H1 (cell line): ENCODE results near the gene CCP110. TPM values are rescaled to one million over a fixed set of nuclear protein-coding genes. Genes with fewer than 3 reads are reported as not detected.

Experiments used
- CTCF ChIA-PET: fragments of 300-600 bp; sonication (Branson Sonifier 250); formaldehyde crosslinking; loops from one replicate; lab custom pipeline; 2021; ENCODE audit not compliant: partially characterized antibody; lab: Charles Lee
- POLR2A ChIA-PET: fragments of 300-600 bp; sonication (Branson Sonifier 250); formaldehyde crosslinking; loops from one replicate; lab custom pipeline; 2021; ENCODE audit warnings: inconsistent platforms; ENCODE audit not compliant: partially characterized antibody; lab: Charles Lee
- DNase-seq, 2 experiments: peaks; one replicate each; pipeline versions ENCODE4 v3.0.0 to v3.0.0-alpha.2; 2010 to 2022; ENCODE audit warnings: low spot score in 2 of 2, low read depth in 1 of 2, mixed read lengths in 1 of 2
- FAIRE-seq: peaks from 2 replicates; lab custom pipeline; 2011; peaks lifted over from hg19 to GRCh38; lab: Jason Lieb, UNC
- H2AFZ ChIP-seq: 2 replicates; pipeline ENCODE4 v1.8.1; 2012; ENCODE audit warnings: low read length, inconsistent platforms
- H2AK5ac ChIP-seq: 2 replicates; pipeline ENCODE4 v1.6.1; 2013; ENCODE audit warnings: low read depth, low read length
- H2BK120ac ChIP-seq: replicated peaks from 2 replicates; pipeline ENCODE3; 2013; ENCODE audit warnings: low read depth, low read length, inconsistent platforms
- H2BK12ac ChIP-seq: 2 replicates; pipeline ENCODE4 v1.6.1; 2013; ENCODE audit warnings: low read depth, low read length
- H2BK15ac ChIP-seq: 2 replicates; pipeline ENCODE4 v1.6.1; 2013; ENCODE audit warnings: low read length
- H2BK20ac ChIP-seq: 2 replicates; pipeline ENCODE4 v1.6.1; 2013; ENCODE audit warnings: low read length
- H2BK5ac ChIP-seq: 2 replicates; pipeline ENCODE4 v1.6.1; 2013; ENCODE audit warnings: low read depth, low read length
- H3K14ac ChIP-seq: 2 replicates; pipeline ENCODE4 v1.6.1; 2013; ENCODE audit warnings: inconsistent platforms; ENCODE audit not compliant: insufficient read length
- H3K18ac ChIP-seq: 2 replicates; pipeline ENCODE4 v1.6.1; 2013; ENCODE audit warnings: low read length; ENCODE audit errors: extremely low read depth
- H3K23ac ChIP-seq: 2 replicates; pipeline ENCODE4 v1.6.1; 2013; ENCODE audit warnings: inconsistent platforms; ENCODE audit not compliant: insufficient read length
- H3K23me2 ChIP-seq: 2 replicates; pipeline ENCODE4 v1.6.1; 2013; ENCODE audit warnings: low read depth, low read length
- H3K27ac ChIP-seq: 2 replicates; pipeline ENCODE4 v1.6.1; 2011; ENCODE audit warnings: low read depth, low read length, inconsistent platforms
- H3K27me3 ChIP-seq, 4 experiments: replicated peaks in 1 of 4; 1 replicate in 1 of 4; 2 replicates in 3 of 4; pipeline versions ENCODE4 v1.6.1 to v1.8.1; 2011 to 2013; ENCODE audit warnings: low read length in 3 of 4, mild to moderate bottlenecking in 3 of 4, inconsistent platforms in 2 of 4, mixed read lengths in 2 of 4, moderate library complexity in 1 of 4; ENCODE audit not compliant: control insufficient read depth in 3 of 4, insufficient read depth in 3 of 4; ENCODE audit errors: extremely low read depth in 1 of 4
- H3K36me3 ChIP-seq, 4 experiments: 2 replicates each; pipeline versions ENCODE4 v1.6.1 to v1.8.1; 2011 to 2013; ENCODE audit warnings: mild to moderate bottlenecking in 4 of 4, low read length in 3 of 4, moderate library complexity in 2 of 4, control low read depth in 1 of 4, inconsistent platforms in 1 of 4; ENCODE audit not compliant: insufficient read depth in 4 of 4, control insufficient read depth in 2 of 4
- H3K4ac ChIP-seq: replicated peaks from 2 replicates; pipeline ENCODE3; 2013; ENCODE audit warnings: low read length, low read depth, mixed read lengths, inconsistent platforms; ENCODE audit not compliant: insufficient read length
- H3K4me1 ChIP-seq, 4 experiments: replicated peaks in 1 of 4; 1 replicate in 1 of 4; 2 replicates in 3 of 4; pipeline versions ENCODE4 v1.6.1 to v1.8.1; 2011 to 2013; ENCODE audit warnings: low read length in 3 of 4, inconsistent platforms in 2 of 4, mixed read lengths in 1 of 4; ENCODE audit not compliant: insufficient read depth in 4 of 4, control insufficient read depth in 3 of 4
- H3K4me2 ChIP-seq, 2 experiments: 2 replicates each; pipeline versions ENCODE4 v1.6.1 to v1.8.1; 2011 to 2013; ENCODE audit warnings: low read depth in 2 of 2, low read length in 2 of 2, control low read depth in 1 of 2, inconsistent platforms in 1 of 2, mild to moderate bottlenecking in 1 of 2; ENCODE audit not compliant: insufficient read depth in 1 of 2
- H3K4me3 ChIP-seq, 4 experiments: fragments of 200-600, 300-600 bp in 1 of 4; sonication (generic), shearing (Covaris generic), sonication (Bioruptor Twin) in 1 of 4; 2 replicates each; pipeline versions ENCODE4 v1.5.1 to v1.8.1; 2011 to 2016; ENCODE audit warnings: low read length in 4 of 4, low read depth in 3 of 4, control low read depth in 2 of 4, inconsistent platforms in 2 of 4, mild to moderate bottlenecking in 2 of 4, mixed read lengths in 1 of 4, moderate library complexity in 1 of 4; ENCODE audit not compliant: insufficient read depth in 2 of 4; ENCODE audit errors: extremely low read depth in 1 of 4
- H3K56ac ChIP-seq: replicated peaks from 2 replicates; pipeline ENCODE3; 2013; ENCODE audit warnings: low read depth, mild to moderate bottlenecking, mixed read lengths, low read length, inconsistent platforms; ENCODE audit not compliant: insufficient read length
- H3K79me1 ChIP-seq: 2 replicates; pipeline ENCODE4 v1.6.1; 2013; ENCODE audit warnings: low read depth, low read length, control low read depth
- H3K79me2 ChIP-seq, 2 experiments: 2 replicates each; pipeline versions ENCODE4 v1.6.1 to v1.8.1; 2012 to 2013; ENCODE audit warnings: low read length in 2 of 2, mild to moderate bottlenecking in 2 of 2, inconsistent platforms in 1 of 2; ENCODE audit not compliant: insufficient read depth in 2 of 2, control insufficient read depth in 1 of 2
- H3K9ac ChIP-seq, 4 experiments: replicated peaks in 1 of 4; 1 replicate in 1 of 4; 2 replicates in 3 of 4; pipeline versions ENCODE4 v1.6.1 to v1.8.1; 2011 to 2013; ENCODE audit warnings: low read depth in 3 of 4, low read length in 3 of 4, control low read depth in 2 of 4, mild to moderate bottlenecking in 2 of 4, moderate library complexity in 2 of 4, inconsistent platforms in 1 of 4; ENCODE audit errors: extremely low read depth in 1 of 4
- H3K9me3 ChIP-seq, 2 experiments: 2 replicates each; pipeline versions ENCODE4 v1.6.1 to v1.8.1; 2012 to 2013; ENCODE audit warnings: mild to moderate bottlenecking in 2 of 2, moderate library complexity in 2 of 2, control low read depth in 1 of 2, inconsistent platforms in 1 of 2, low read depth in 1 of 2, low read length in 1 of 2, mixed read lengths in 1 of 2; ENCODE audit not compliant: insufficient read depth in 2 of 2
- H4K20me1 ChIP-seq, 2 experiments: replicated peaks in 1 of 2; 2 replicates each; pipeline versions ENCODE3 to v1.8.1; 2011 to 2013; ENCODE audit warnings: inconsistent platforms in 2 of 2, low read length in 2 of 2, mild to moderate bottlenecking in 1 of 2; ENCODE audit not compliant: insufficient read depth in 2 of 2, control insufficient read depth in 1 of 2
- H4K5ac ChIP-seq: 2 replicates; pipeline ENCODE4 v1.6.1; 2013; ENCODE audit warnings: low read length, low read depth, mixed read lengths, inconsistent platforms; ENCODE audit not compliant: insufficient read length
- H4K8ac ChIP-seq: 2 replicates; pipeline ENCODE4 v1.8.0; 2013; ENCODE audit warnings: mild to moderate bottlenecking, moderate library complexity, low read length, inconsistent platforms; ENCODE audit not compliant: insufficient read depth; ENCODE audit errors: extremely low read depth
- H4K91ac ChIP-seq: replicated peaks from 2 replicates; pipeline ENCODE3; 2013; ENCODE audit warnings: low read length, mixed read lengths, inconsistent platforms; ENCODE audit not compliant: insufficient read length
- ASH2L ChIP-seq: fragments of 200-600, 300-600 bp; sonication (generic); IDR thresholded peaks from one replicate; pipeline ENCODE4 v1.7.1; 2017; ENCODE audit warnings: low read length
- CBX5 ChIP-seq: fragments of 300-800, 300-1000 bp; sonication (generic); IDR thresholded peaks from 2 replicates; pipeline ENCODE4 v1.7.1; 2016; ENCODE audit warnings: antibody characterized with exemption, low read length, low read depth
- CREB1 ChIP-seq: IDR thresholded peaks from 2 replicates; pipeline ENCODE4 v1.6.1; 2012; ENCODE audit warnings: inconsistent platforms
- EGR1 ChIP-seq: IDR thresholded peaks from 2 replicates; pipeline ENCODE4 v1.6.1; 2011; ENCODE audit warnings: low read depth, low read length, borderline replicate concordance
- HDAC2 ChIP-seq, 2 experiments: fragments of 300-600 bp in 1 of 2; sonication (generic) in 1 of 2; IDR thresholded peaks; 2 replicates each; pipeline ENCODE4 v1.6.1; 2011 to 2012; ENCODE audit warnings: low read depth in 2 of 2, low read length in 2 of 2, mild to moderate bottlenecking in 2 of 2, moderate library complexity in 2 of 2, borderline replicate concordance in 1 of 2, inconsistent platforms in 1 of 2
- HDAC6 ChIP-seq: IDR thresholded peaks from one replicate; pipeline ENCODE4 v1.7.1; 2012; ENCODE audit warnings: low read depth, mild to moderate bottlenecking, inconsistent platforms, low read length, moderate library complexity
- JUN ChIP-seq: IDR thresholded peaks from 2 replicates; pipeline ENCODE4 v1.6.1; 2011; ENCODE audit warnings: low read depth, mild to moderate bottlenecking, improper control_type of control experiment, low read length
- KDM1A ChIP-seq: fragments of 200-600, 300-600 bp; sonication (generic); IDR thresholded peaks from 2 replicates; pipeline ENCODE4 v1.7.1; 2016; ENCODE audit warnings: mild to moderate bottlenecking, low read length, borderline replicate concordance
- KDM5A ChIP-seq: fragments of 200-600 bp; IDR thresholded peaks from 2 replicates; pipeline ENCODE4 v1.7.1; 2012; ENCODE audit warnings: mild to moderate bottlenecking, low read length, inconsistent platforms, mixed read lengths
- NRF1 ChIP-seq: IDR thresholded peaks from 2 replicates; pipeline ENCODE4 v1.6.1; 2011; ENCODE audit warnings: mild to moderate bottlenecking, low read depth, low read length, improper control_type of control experiment
- RAD21 ChIP-seq, 2 experiments: IDR thresholded peaks in 1 of 2; conservative IDR thresholded peaks in 1 of 2; 2 replicates each; pipeline ENCODE4 v1.6.1; 2011; ENCODE audit warnings: low read depth in 2 of 2, low read length in 2 of 2, improper control_type of control experiment in 1 of 2, inconsistent platforms in 1 of 2, mild to moderate bottlenecking in 1 of 2, moderate library complexity in 1 of 2
- RBBP5 ChIP-seq: IDR thresholded peaks from 2 replicates; pipeline ENCODE4 v1.7.1; 2012; ENCODE audit warnings: low read depth, mild to moderate bottlenecking, inconsistent platforms, low read length, moderate library complexity, borderline replicate concordance
- SIX5 ChIP-seq: IDR thresholded peaks from 2 replicates; pipeline ENCODE4 v1.6.1; 2011; ENCODE audit warnings: mild to moderate bottlenecking, low read depth, low read length
- SP2 ChIP-seq: IDR thresholded peaks from 2 replicates; pipeline ENCODE4 v1.6.1; 2012; ENCODE audit warnings: mild to moderate bottlenecking, low read length, inconsistent platforms
- YY1 ChIP-seq: IDR thresholded peaks from 2 replicates; pipeline ENCODE4 v1.6.1; 2011; ENCODE audit warnings: low read depth, mild to moderate bottlenecking, low read length
- ZNF274 ChIP-seq: IDR thresholded peaks from 2 replicates; pipeline ENCODE4 v1.7.0; 2012; ENCODE audit warnings: low read length, borderline replicate concordance; ENCODE audit errors: extremely low read depth
- WGBS, 2 experiments: shearing (Covaris generic) in 1 of 2; methylation state at CpG; one replicate each; pipeline versions ENCODE4 v1.1.6 to v1.1.7; 2013 to 2015; ENCODE audit warnings: low lambda C conversion rate in 2 of 2, mixed read lengths in 2 of 2, inconsistent platforms in 1 of 2, low coverage in 1 of 2, missing lambda C conversion rate in 1 of 2; ENCODE audit not compliant: insufficient replicate concordance in 2 of 2, insufficient coverage in 1 of 2, insufficient read length in 1 of 2; ENCODE audit errors: extremely low coverage in 1 of 2, missing lambda C conversion rate in 1 of 2; 5-methylcytosine and 5-hydroxymethylcytosine counted together
- polyA plus RNA-seq, 7 experiments: library from polyadenylated mRNA; depleted of rRNA in 3 of 7; stranded (reverse) in 5 of 7; unstranded in 2 of 7; fragments of >200 nt in 5 of 7; fragments of 200-250 nt in 2 of 7; gene quantifications; 1 replicate in 5 of 7; 2 replicates in 1 of 7; 4 replicates in 1 of 7; pipeline versions ENCODE4 v1.2.1 to v1.2.3, GENCODE V29; 2011 to 2013; ENCODE audit warnings: missing spikeins in 2 of 7, mixed read lengths in 2 of 7
- total RNA-seq: library from RNA; stranded (reverse); fragmentation: NEBNext Ultra II Directional; extraction: Animal tissue kit (Norgen Biotek cat#: 25700); gene quantifications from 2 replicates; pipeline ENCODE4 v1.2.1, GENCODE V29; 2021

The CCP110 gene
- total and polyA plus RNA-seq, 2 of the 8 experiments (the other 6 are each of a cell fraction or from before 2014, with no cell fraction given): 3.2 to 19.8 TPM

DNA sequence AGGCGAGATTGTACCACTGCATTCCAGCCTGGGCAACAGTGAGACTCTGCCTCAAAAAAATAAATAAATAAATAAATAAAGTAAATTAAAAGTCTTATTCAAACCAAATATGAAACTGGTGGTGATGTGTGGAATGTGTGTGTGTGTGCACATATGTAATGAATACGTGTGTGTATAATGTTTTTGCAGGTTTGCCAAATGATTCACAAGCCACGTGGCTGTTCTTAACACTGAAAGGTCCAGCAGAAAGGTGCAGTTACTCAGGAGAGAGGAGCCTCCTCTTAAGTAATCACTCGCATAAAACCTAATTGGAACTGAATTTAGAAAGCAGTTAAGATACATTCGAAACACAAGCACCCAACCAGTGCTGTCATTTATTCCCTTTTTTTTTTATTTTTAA lies 24.7 kb upstream of the CCP110 start:
- H3K36me3 ChIP-seq: peaks cover 3 to 36% (median 27%) of the 10 kb centered on the region in 4 experiments
- no peak overlapping the region for H3K14ac ChIP-seq
- H2BK15ac ChIP-seq: no peak overlapping the region
- H3K4me1 ChIP-seq: no peaks in the 10 kb centered on the region
- H3K27ac ChIP-seq: no peak overlapping the region
- no peaks in the 10 kb centered on the region for H3K9me3 ChIP-seq
- H3K18ac ChIP-seq: no peak overlapping the region
- H4K8ac ChIP-seq: no peak overlapping the region
- no peaks in the 10 kb centered on the region for H3K23me2 ChIP-seq
- no peak overlapping the region for H2BK120ac ChIP-seq
- ChIA-PET CTCF (interaction anchor here (1.1 kb wide), 1 partner anchor 109 kb away, joined by 4 read pairs; no protein-coding TSS in a partner anchor), POLR2A (no interaction called here)
- peaks cover 0 to 4% of the 10 kb centered on the region in 2 experiments for H4K20me1 ChIP-seq
- H2BK12ac ChIP-seq: no peak overlapping the region
- WGBS, 2 experiments: 92% methylated on average over 5 of the region's 5 CpGs; no CpG with 5 or more reads in 1 of the 2 experiments
- H3K79me2 ChIP-seq: no peaks in the 10 kb centered on the region
- no peak overlapping the region for H4K5ac ChIP-seq
- no peak overlapping the region for H3K9ac ChIP-seq
- no peaks in the 10 kb centered on the region for H3K79me1 ChIP-seq
- no peak overlapping the region for H3K4me2 ChIP-seq
- no peak overlapping the region for H2BK5ac ChIP-seq
- H2AFZ ChIP-seq: no peak overlapping the region
- H4K91ac ChIP-seq: no peak overlapping the region
- no peak overlapping the region for H2AK5ac ChIP-seq
- FAIRE-seq (no peak), DNase-seq (no peak)
- no peak overlapping the region for H3K23ac ChIP-seq
- H2BK20ac ChIP-seq: no peak overlapping the region
- H3K4ac ChIP-seq: no peak overlapping the region
- no peak overlapping the region for H3K56ac ChIP-seq
- H3K4me3 ChIP-seq: no peak overlapping the region
- no peaks in the 10 kb centered on the region for H3K27me3 ChIP-seq
- TF ChIP-seq HDAC6 (no peak), CBX5 (no peak), CREB1 (no peak), HDAC2 (IDR thresholded peaks at IDR 0.05; ENCODE audit: borderline replicate concordance in 1 of 2, low read depth in 2 of 2, low read length in 2 of 2) (no peak), SP2 (no peak), YY1 (no peak), EGR1 (no peak), NRF1 (no peak), RAD21 (IDR thresholded peaks at IDR 0.05 in 1 of 2, conservative IDR thresholded peaks at IDR 0.05 in 1 of 2; ENCODE audit: low read depth in 2 of 2, low read length in 2 of 2) (no peak), SIX5 (no peak), ASH2L (no peak), ZNF274 (no peak), RBBP5 (no peak), KDM1A (no peak), JUN (no peak), KDM5A (no peak)
